ENCODE measurements around the gene RPTOR.

The RPTOR gene

DNA sequence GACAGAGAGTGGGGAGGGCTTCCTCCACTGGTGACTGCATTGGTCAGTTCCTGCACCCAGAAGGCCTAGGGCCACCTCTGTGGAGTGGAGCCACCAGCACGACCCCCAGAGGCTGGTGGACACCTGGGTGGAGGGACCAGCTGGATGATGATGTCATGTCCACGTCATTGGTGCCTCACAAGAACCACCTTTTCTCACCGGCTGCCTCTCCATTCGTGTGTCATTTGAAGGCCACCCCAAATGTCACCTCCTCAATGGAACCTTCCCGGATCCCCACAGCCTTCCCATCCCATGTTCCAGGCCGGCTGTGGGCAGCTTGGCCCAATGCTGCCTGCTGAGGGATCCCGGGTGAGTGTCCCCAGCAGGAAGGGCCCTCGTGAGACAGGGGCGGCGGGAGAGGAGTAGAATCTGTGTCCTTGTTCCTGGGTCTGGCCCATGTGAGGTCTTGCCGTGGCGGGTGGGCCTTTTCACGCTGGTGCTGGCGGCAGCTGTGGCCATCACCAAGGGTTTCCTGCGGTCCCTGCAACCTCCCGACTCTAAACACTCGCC is 437.9 kb downstream of the RPTOR start:
- Histone ChIP-seq H3K27me3 (ENCODE audit: control insufficient read depth, insufficient read depth, low read length) (no peaks in the 10 kb centered on the region), H3K4me3 (ENCODE audit: low read depth, low read length) (no peak overlapping the region), H3K27ac (no peak overlapping the region), H3K4me2 (ENCODE audit: low read length) (no peak overlapping the region), H3K9ac (no peak overlapping the region), H3K79me2 (no peaks in the 10 kb centered on the region), H2AFZ (no peak overlapping the region), H3K4me1 (peaks cover 2% of the 10 kb centered on the region), H3K36me3 (ENCODE audit: control insufficient read depth, insufficient read depth, low read length) (no peaks in the 10 kb centered on the region), H3K9me3 (ENCODE audit: control insufficient read depth, low read length) (no peaks in the 10 kb centered on the region)
- TF ChIP-seq, protein P1, sequence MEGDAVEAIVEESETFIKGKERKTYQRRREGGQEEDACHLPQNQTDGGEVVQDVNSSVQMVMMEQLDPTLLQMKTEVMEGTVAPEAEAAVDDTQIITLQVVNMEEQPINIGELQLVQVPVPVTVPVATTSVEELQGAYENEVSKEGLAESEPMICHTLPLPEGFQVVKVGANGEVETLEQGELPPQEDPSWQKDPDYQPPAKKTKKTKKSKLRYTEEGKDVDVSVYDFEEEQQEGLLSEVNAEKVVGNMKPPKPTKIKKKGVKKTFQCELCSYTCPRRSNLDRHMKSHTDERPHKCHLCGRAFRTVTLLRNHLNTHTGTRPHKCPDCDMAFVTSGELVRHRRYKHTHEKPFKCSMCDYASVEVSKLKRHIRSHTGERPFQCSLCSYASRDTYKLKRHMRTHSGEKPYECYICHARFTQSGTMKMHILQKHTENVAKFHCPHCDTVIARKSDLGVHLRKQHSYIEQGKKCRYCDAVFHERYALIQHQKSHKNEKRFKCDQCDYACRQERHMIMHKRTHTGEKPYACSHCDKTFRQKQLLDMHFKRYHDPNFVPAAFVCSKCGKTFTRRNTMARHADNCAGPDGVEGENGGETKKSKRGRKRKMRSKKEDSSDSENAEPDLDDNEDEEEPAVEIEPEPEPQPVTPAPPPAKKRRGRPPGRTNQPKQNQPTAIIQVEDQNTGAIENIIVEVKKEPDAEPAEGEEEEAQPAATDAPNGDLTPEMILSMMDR (IDR thresholded peaks at IDR 0.05): no peak

DNA sequence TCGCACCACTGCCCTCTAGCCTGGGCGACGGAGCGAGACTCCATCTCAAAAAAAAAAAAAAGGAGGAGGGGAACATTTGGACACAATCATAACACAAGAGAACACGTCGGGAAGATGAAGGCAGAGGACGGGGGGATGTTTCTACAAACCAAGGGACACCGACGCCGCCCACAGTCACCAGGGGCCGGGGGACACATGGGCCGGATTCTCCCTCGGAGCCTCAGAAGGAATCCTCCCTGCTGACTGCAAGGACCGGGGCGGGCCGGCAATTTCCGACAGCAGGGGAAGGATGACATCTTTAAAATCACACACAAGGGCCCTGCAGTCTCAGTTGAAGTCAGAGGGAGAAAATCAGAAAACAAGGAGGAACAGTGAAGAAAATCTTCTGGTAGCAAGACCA is 438.9 kb downstream of the RPTOR start:
- Histone ChIP-seq H3K27ac (no peak overlapping the region), H3K4me2 (ENCODE audit: low read length) (no peak overlapping the region)

DNA sequence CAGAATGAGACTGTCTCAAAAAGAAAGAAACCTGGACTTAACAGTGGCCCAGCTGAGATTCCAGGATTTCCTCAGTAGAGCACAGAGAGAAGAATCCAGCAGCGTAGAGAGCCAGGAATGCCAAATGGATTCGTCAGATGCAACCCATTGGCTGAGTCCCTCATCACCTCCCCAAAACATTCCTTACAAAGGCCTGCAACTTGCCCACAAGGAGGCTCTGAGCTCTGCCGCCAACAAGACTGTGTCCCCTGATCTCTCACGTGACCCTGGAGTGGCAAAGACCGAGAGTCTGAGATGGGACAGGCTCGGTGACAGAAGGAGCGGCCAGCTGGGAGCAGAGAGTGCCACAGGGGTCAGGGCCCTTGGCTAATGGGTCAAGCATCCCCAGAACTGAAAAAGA is 440.1 kb downstream of the RPTOR start:
- H3K9me3 ChIP-seq (ENCODE audit: control insufficient read depth, low read length): no peaks in the 10 kb centered on the region
- H3K36me3 ChIP-seq (ENCODE audit: control insufficient read depth, insufficient read depth, low read length): no peaks in the 10 kb centered on the region
- H3K4me2 ChIP-seq (ENCODE audit: low read length): no peak overlapping the region
- no peak overlapping the region for H3K27ac ChIP-seq
- H3K4me3 ChIP-seq (ENCODE audit: low read depth, low read length): no peak overlapping the region
- H2AFZ ChIP-seq: no peak overlapping the region
- TF ChIP-seq, protein P1 (IDR thresholded peaks at IDR 0.05): no peak
- no peaks in the 10 kb centered on the region for H3K27me3 ChIP-seq (ENCODE audit: control insufficient read depth, insufficient read depth, low read length)
- H3K9ac ChIP-seq: no peak overlapping the region
- no peaks in the 10 kb centered on the region for H3K79me2 ChIP-seq
- peaks cover 18% of the 10 kb centered on the region for H3K4me1 ChIP-seq

More for the DNA sequence above, 438.9 kb downstream of the RPTOR start:
- Histone ChIP-seq H3K79me2 (no peaks in the 10 kb centered on the region), H3K36me3 (ENCODE audit: control insufficient read depth, insufficient read depth, low read length) (no peaks in the 10 kb centered on the region), H3K9ac (no peak overlapping the region), H3K9me3 (ENCODE audit: control insufficient read depth, low read length) (no peaks in the 10 kb centered on the region), H2AFZ (no peak overlapping the region), H3K4me1 (peaks cover 12% of the 10 kb centered on the region), H3K27me3 (ENCODE audit: control insufficient read depth, insufficient read depth, low read length) (no peaks in the 10 kb centered on the region), H3K4me3 (ENCODE audit: low read depth, low read length) (no peak overlapping the region)
- TF ChIP-seq, protein P1 (IDR thresholded peaks at IDR 0.05): no peak

DNA sequence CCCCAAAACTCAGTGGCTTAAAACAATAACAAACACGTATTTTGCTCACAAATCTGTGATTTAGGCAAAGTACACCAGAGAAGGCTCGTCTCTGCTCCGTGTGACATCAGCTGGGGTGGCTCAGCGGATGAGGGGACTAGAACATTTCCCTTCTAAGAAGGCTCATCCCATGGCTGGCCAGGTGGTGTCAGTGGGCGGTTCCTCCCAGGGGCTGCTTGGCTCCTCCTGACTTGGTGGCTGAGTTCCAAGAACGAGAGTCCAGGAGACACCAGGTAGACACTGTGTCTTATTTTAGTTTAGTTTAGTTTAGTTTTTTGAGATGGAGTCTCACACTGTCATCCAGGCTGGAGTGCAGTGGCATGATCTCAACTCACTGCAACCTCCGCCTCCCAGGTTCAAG is 441.4 kb downstream of the RPTOR start:
- Histone ChIP-seq H3K9ac (no peak overlapping the region), H2AFZ (no peak overlapping the region), H3K27ac (no peak overlapping the region), H3K9me3 (ENCODE audit: control insufficient read depth, low read length) (no peaks in the 10 kb centered on the region), H3K4me3 (ENCODE audit: low read depth, low read length) (no peak overlapping the region), H3K27me3 (ENCODE audit: control insufficient read depth, insufficient read depth, low read length) (no peaks in the 10 kb centered on the region), H3K4me1 (peaks cover 18% of the 10 kb centered on the region), H3K36me3 (ENCODE audit: control insufficient read depth, insufficient read depth, low read length) (no peaks in the 10 kb centered on the region), H3K4me2 (ENCODE audit: low read length) (no peak overlapping the region), H3K79me2 (no peaks in the 10 kb centered on the region)
- TF ChIP-seq, protein P1 (IDR thresholded peaks at IDR 0.05): no peak

DNA sequence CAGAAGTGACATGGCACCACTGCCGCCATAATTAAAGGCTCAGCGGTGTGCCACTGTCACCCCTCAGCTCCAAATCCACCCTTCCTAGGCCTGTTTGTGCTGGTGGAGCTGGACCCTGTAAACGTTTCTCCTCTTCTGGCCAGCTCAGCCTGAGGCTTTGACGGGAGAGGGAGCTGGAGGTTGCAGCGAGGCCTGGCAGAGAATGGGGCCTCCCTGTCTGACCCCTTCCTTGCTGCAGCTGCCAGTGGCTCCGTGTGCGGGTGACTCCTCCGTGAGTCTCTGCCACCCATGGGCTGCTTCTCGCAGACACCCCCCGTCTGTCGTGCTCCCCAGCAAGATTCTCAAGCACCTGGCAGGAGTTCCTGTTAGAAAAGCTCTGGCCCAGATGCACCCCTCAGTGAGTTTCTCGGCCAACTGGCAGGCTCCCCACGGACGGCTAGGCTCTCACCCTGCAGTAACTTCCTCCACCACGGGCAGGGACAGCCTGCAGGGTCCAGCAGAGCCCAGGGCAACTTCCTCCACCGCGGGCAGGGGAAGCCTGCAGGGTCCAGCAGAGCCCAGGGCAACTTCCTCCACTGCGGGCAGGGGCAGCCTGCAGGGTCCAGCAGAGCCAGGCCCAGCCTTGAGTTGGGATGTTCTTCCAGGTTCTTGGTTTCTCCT is 442.3 kb downstream of the RPTOR start:
- Histone ChIP-seq H3K4me1 (peaks cover 18% of the 10 kb centered on the region), H3K36me3 (ENCODE audit: control insufficient read depth, insufficient read depth, low read length) (no peaks in the 10 kb centered on the region), H3K9me3 (ENCODE audit: control insufficient read depth, low read length) (no peaks in the 10 kb centered on the region), H3K4me2 (ENCODE audit: low read length) (no peak overlapping the region), H2AFZ (peak overlapping the region; percentile 98), H3K27me3 (ENCODE audit: control insufficient read depth, insufficient read depth, low read length) (no peaks in the 10 kb centered on the region), H3K9ac (no peak overlapping the region), H3K4me3 (ENCODE audit: low read depth, low read length) (no peak overlapping the region), H3K27ac (no peak overlapping the region), H3K79me2 (no peaks in the 10 kb centered on the region)
- TF ChIP-seq, protein P1 (IDR thresholded peaks at IDR 0.05): no peak

Data from parathyroid adenoma (tissue), 2 donors.